ENCODE results near the gene AGAP2.

- TF ChIP-seq CTCF (IDR thresholded peaks at IDR 0.05), result no peak
- no peak for TF ChIP-seq EZH2phosphoT487 (IDR thresholded peaks at IDR 0.05)
- TF ChIP-seq EZH2 (IDR thresholded peaks at IDR 0.05), result no peak
Measured at GRCh38 chr12:57731411-57732080, 7.0 kb downstream of the AGAP2 start.

Data from neural progenitor cell (in vitro differentiated cells).